ENCODE results near the gene BCAR3.

GRCh38 chr1:93699049-93699384, 17.4 kb upstream of the BCAR3 start:
- no peak for TF ChIP-seq CTCF (IDR thresholded peaks at IDR 0.05)
- TF ChIP-seq POLR2A (IDR thresholded peaks at IDR 0.05), result no peak
